Measurements from ENCODE around the gene ACTL8.

Gene ACTL8

GRCh38 chr1:17875882-17876280, 120.7 kb downstream of the ACTL8 start:
- no peak overlapping the region for H3K4me3 ChIP-seq
- H3K36me3 ChIP-seq, result no peaks in the 10 kb centered on the region
- no peaks in the 10 kb centered on the region for H3K4me1 ChIP-seq
- no peaks in the 10 kb centered on the region for H3K9me3 ChIP-seq
- H3K9ac ChIP-seq, result no peak overlapping the region
- no peak for TF ChIP-seq Cebpa-rat (IDR thresholded peaks at IDR 0.05)
- H3K27ac ChIP-seq, result no peak overlapping the region
- no peaks in the 10 kb centered on the region for H4K20me1 ChIP-seq
- no peaks in the 10 kb centered on the region for H3K27me3 ChIP-seq
- no peak overlapping the region for H3K4me2 ChIP-seq

Measured in BLaER1 (cell line).